Astrocyte (in vitro differentiated cells and primary cell): ENCODE results near the gene CLCN1. TPM values are rescaled to one million over a fixed set of nuclear protein-coding genes. Genes with fewer than 3 reads are reported as not detected.
A peak's percentile ranks its signal among the peaks of the same experiment; 100 is the strongest.

Experiments used
- DNase-seq: peaks from one replicate; pipeline ENCODE4 v3.0.0-alpha.2; 2010; ENCODE audit warnings: low read depth
- FAIRE-seq: peaks from 2 replicates; lab custom pipeline; 2011; peaks lifted over from hg19 to GRCh38; lab: Jason Lieb, UNC
- H2AFZ ChIP-seq: 2 replicates; pipeline ENCODE4 v1.6.0; 2012; ENCODE audit warnings: low read depth, low read length, inconsistent platforms
- H3K27ac ChIP-seq: 2 replicates; pipeline ENCODE4 v1.5.1; 2011; ENCODE audit warnings: low read depth, low read length, inconsistent platforms
- H3K27me3 ChIP-seq: 2 replicates; pipeline ENCODE4 v1.6.0; 2011; ENCODE audit warnings: low read length, inconsistent platforms; ENCODE audit not compliant: insufficient read depth
- H3K36me3 ChIP-seq: 2 replicates; pipeline ENCODE4 v1.5.1; 2011; ENCODE audit warnings: low read length, inconsistent platforms; ENCODE audit not compliant: insufficient read depth
- H3K4me1 ChIP-seq: 2 replicates; pipeline ENCODE4 v1.5.1; 2011; ENCODE audit warnings: low read length, inconsistent platforms; ENCODE audit not compliant: insufficient read depth
- H3K4me2 ChIP-seq: 2 replicates; pipeline ENCODE4 v1.6.0; 2012; ENCODE audit warnings: low read length, inconsistent platforms
- H3K4me3 ChIP-seq: 2 replicates; pipeline ENCODE4 v1.5.1; 2011; ENCODE audit warnings: low read depth, mild to moderate bottlenecking, low read length, inconsistent platforms; ENCODE audit not compliant: insufficient read depth
- H3K79me2 ChIP-seq: 2 replicates; pipeline ENCODE4 v1.6.0; 2012; ENCODE audit warnings: mild to moderate bottlenecking, low read length, inconsistent platforms; ENCODE audit not compliant: insufficient read depth
- H3K9ac ChIP-seq: 2 replicates; pipeline ENCODE4 v1.6.0; 2012; ENCODE audit warnings: mild to moderate bottlenecking, low read length, inconsistent platforms
- H3K9me3 ChIP-seq: 2 replicates; pipeline ENCODE4 v1.5.1; 2012; ENCODE audit warnings: low read depth, mild to moderate bottlenecking, low read length, inconsistent platforms; ENCODE audit not compliant: insufficient read depth
- H4K20me1 ChIP-seq: 2 replicates; pipeline ENCODE4 v1.6.0; 2012; ENCODE audit warnings: low read length, inconsistent platforms; ENCODE audit not compliant: insufficient read depth
- H3K27ac Mint-ChIP-seq: one replicate; pipeline ENCODE4 v1.8.0; 2021; ENCODE audit warnings: mild to moderate bottlenecking, mixed read lengths; ENCODE audit not compliant: unreplicated experiment
- H3K27me3 Mint-ChIP-seq: one replicate; pipeline ENCODE4 v1.8.0; 2021; ENCODE audit warnings: low read depth, mixed read lengths; ENCODE audit not compliant: unreplicated experiment
- H3K36me3 Mint-ChIP-seq: one replicate; pipeline ENCODE4 v1.8.0; 2021; ENCODE audit warnings: low read depth, mixed read lengths; ENCODE audit not compliant: unreplicated experiment
- H3K4me1 Mint-ChIP-seq: one replicate; pipeline ENCODE4 v1.8.0; 2021; ENCODE audit warnings: low read depth, mixed read lengths; ENCODE audit not compliant: unreplicated experiment
- H3K4me3 Mint-ChIP-seq: one replicate; pipeline ENCODE4 v1.8.0; 2021; ENCODE audit warnings: mild to moderate bottlenecking, moderate library complexity, mixed read lengths; ENCODE audit not compliant: unreplicated experiment
- H3K9me3 Mint-ChIP-seq: one replicate; pipeline ENCODE4 v1.8.0; 2021; ENCODE audit warnings: mild to moderate bottlenecking, mixed read lengths; ENCODE audit not compliant: unreplicated experiment
- EZH2 ChIP-seq: IDR thresholded peaks from 2 replicates; pipeline ENCODE4 v1.6.1; 2012; ENCODE audit warnings: mild to moderate bottlenecking, low read length, inconsistent platforms; ENCODE audit not compliant: insufficient read depth
- total RNA-seq: library from RNA; stranded (reverse); gene quantifications from 2 replicates; pipeline ENCODE4 v1.2.1, GENCODE V29; 2021
- TF ChIP-seq, protein P1 (sequence below): IDR thresholded peaks from 2 replicates; pipeline ENCODE4 v1.5.1; 2011; ENCODE audit warnings: low read depth, mild to moderate bottlenecking, inconsistent platforms, low read length, moderate library complexity; ENCODE audit not compliant: insufficient read depth

Gene CLCN1
- total RNA-seq, 1 donor from 2014 or later = not detected

DNA sequence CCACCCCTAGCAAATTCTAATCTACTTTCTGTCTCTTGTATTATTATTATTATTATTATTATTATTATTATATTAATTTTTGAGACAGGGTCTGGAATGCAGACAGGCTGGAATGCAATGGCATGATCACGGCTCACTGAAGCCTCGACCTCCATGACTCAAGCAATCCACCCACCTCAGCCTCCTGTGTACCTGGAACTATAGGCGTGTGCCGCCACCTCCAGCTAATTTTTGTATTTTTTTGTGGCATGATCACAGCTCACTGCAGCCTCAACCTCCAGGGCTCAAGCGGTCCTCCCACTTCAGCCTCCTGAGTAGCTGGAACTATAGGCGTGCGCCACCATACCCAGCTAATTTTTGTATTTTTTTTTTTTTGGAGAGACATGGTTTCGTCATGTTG is 33.8 kb upstream of the CLCN1 start:
- H3K4me1 ChIP-seq = peaks cover 8% of the 10 kb centered on the region
- Mint-ChIP-seq H3K36me3 (no peaks in the 10 kb centered on the region), H3K27me3 (no peaks in the 10 kb centered on the region), H3K27ac (no peak overlapping the region), H3K4me1 (peaks cover 23% of the 10 kb centered on the region), H3K4me3 (no peak overlapping the region), H3K9me3 (peaks cover 4% of the 10 kb centered on the region)
- H3K9ac ChIP-seq = no peak overlapping the region
- no peaks in the 10 kb centered on the region for H3K9me3 ChIP-seq
- no peak overlapping the region for H3K4me2 ChIP-seq
- no peak for DNase-seq
- FAIRE-seq = no peak
- H3K27ac ChIP-seq = no peak overlapping the region
- no peaks in the 10 kb centered on the region for H3K36me3 ChIP-seq
- H2AFZ ChIP-seq = no peak overlapping the region
- no peaks in the 10 kb centered on the region for H4K20me1 ChIP-seq
- H3K27me3 ChIP-seq = no peaks in the 10 kb centered on the region
- TF ChIP-seq, protein P1, sequence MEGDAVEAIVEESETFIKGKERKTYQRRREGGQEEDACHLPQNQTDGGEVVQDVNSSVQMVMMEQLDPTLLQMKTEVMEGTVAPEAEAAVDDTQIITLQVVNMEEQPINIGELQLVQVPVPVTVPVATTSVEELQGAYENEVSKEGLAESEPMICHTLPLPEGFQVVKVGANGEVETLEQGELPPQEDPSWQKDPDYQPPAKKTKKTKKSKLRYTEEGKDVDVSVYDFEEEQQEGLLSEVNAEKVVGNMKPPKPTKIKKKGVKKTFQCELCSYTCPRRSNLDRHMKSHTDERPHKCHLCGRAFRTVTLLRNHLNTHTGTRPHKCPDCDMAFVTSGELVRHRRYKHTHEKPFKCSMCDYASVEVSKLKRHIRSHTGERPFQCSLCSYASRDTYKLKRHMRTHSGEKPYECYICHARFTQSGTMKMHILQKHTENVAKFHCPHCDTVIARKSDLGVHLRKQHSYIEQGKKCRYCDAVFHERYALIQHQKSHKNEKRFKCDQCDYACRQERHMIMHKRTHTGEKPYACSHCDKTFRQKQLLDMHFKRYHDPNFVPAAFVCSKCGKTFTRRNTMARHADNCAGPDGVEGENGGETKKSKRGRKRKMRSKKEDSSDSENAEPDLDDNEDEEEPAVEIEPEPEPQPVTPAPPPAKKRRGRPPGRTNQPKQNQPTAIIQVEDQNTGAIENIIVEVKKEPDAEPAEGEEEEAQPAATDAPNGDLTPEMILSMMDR = no peak
- H3K4me3 ChIP-seq = no peak overlapping the region
- H3K79me2 ChIP-seq = no peaks in the 10 kb centered on the region

DNA sequence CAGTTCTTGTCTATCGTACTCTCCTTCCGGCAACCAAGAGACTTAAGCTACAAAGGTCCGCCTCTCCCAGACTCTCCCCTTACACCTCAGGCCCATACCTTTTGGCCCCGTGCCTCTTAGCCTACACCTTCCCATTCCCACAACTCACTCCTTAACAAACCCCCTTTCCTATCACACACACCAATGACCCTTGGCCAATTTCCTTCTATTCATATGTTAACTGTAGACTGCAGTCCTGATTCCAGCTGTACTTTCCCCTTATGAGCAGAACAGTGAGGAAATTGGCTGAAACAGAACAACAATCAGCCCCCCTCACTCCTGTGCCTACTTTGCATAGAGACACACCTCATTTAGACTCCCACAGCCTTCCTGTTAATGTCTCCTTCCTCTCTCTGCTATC is 32.5 kb upstream of the CLCN1 start:
- peaks cover 8% of the 10 kb centered on the region for H3K4me1 ChIP-seq
- H3K27me3 ChIP-seq = no peaks in the 10 kb centered on the region
- no peaks in the 10 kb centered on the region for H4K20me1 ChIP-seq
- no peak overlapping the region for H3K27ac ChIP-seq
- no peak overlapping the region for H3K9ac ChIP-seq
- H3K79me2 ChIP-seq = peaks cover 2% of the 10 kb centered on the region
- Mint-ChIP-seq H3K27me3 (no peaks in the 10 kb centered on the region), H3K27ac (no peak overlapping the region), H3K4me3 (no peak overlapping the region), H3K9me3 (peaks cover 4% of the 10 kb centered on the region), H3K4me1 (peaks cover 23% of the 10 kb centered on the region), H3K36me3 (no peaks in the 10 kb centered on the region)
- no peak for DNase-seq
- no peaks in the 10 kb centered on the region for H3K36me3 ChIP-seq
- H3K9me3 ChIP-seq = no peaks in the 10 kb centered on the region
- no peak overlapping the region for H2AFZ ChIP-seq
- TF ChIP-seq, protein P1 = no peak
- FAIRE-seq = no peak
- no peak overlapping the region for H3K4me3 ChIP-seq
- H3K4me2 ChIP-seq = no peak overlapping the region

DNA sequence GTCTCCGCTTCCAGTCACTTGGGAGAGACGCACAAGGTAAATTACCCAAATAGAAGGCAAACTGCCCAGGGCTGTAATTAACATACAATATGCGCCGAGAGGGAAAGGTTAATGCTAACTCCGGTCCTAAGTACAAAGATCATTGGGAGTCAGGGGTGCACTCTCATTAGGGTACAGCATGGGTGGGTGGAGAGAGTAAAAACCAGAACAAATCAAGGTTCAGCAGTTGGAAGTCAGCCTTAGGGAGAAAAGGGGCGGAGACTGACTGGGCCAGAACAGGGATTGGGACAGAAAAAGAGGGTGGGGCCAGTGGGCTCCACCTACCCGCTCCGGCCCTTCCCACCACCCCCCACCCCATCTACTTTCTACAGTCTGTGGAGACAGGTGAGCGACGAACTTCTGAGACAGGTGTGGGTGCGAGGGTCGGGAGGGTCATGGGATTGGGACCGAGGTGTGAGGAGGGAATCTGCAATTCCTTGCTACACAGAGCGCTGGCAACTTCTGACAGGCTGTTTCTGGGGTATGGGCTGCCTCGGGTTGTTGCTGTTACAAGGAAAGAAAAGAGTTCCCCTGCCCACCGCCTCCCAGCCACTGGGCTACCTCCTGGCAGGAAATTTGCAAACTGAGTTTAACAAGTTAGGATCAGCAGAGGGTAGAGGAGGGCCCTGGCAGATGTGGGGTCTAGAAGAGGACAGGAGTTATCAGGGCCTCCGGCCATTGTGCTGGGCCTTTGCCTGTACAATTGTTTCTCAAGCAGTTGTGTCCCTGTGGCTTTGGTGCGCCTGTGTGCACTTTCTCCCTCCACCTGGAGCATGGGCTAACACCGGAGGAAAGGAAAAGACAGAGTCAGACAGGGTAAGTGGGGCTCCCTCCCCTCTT is 31.1 kb upstream of the CLCN1 start, which contains the start of gene TMEM139:
TSS of gene TMEM139 (plus strand) at position 368 of the 879 bp plus-strand sequence. CDS start 1,000 bp downstream, outside the sequence.
- no peaks in the 10 kb centered on the region for H3K27me3 Mint-ChIP-seq
- peak within 1 kb of the TSS; percentile 75 for H3K27ac Mint-ChIP-seq
- no peaks in the 10 kb centered on the region for H3K36me3 Mint-ChIP-seq
- H3K4me1 ChIP-seq = peaks cover 3% of the 10 kb centered on the region
- no peak within 1 kb of the TSS for H2AFZ ChIP-seq
- no peak within 1 kb of the TSS for H3K4me3 Mint-ChIP-seq
- peaks cover 16% of the 10 kb centered on the region for H3K79me2 ChIP-seq
- DNase-seq (no peak), FAIRE-seq (no peak)
- TF ChIP-seq, protein P1 = no peak
- TF ChIP-seq EZH2 = no peak
- no peaks in the 10 kb centered on the region for H3K9me3 ChIP-seq
- H3K27ac ChIP-seq = no peak within 1 kb of the TSS
- H3K4me3 ChIP-seq = no peak within 1 kb of the TSS
- H4K20me1 ChIP-seq = peaks cover 8% of the 10 kb centered on the region
- peaks cover 17% of the 10 kb centered on the region for H3K4me1 Mint-ChIP-seq
- H3K4me2 ChIP-seq = no peak within 1 kb of the TSS
- no peak within 1 kb of the TSS for H3K9ac ChIP-seq
- no peaks in the 10 kb centered on the region for H3K36me3 ChIP-seq
- H3K9me3 Mint-ChIP-seq = peaks cover 4% of the 10 kb centered on the region
- no peaks in the 10 kb centered on the region for H3K27me3 ChIP-seq
